NCI-H1092 (cell line): ENCODE measurements around the gene BCOR.

ENCODE experiments used
- DNase-seq: peaks from one replicate; lab custom pipeline; 2025; lab: John Stamatoyannopoulos, UW

BCOR gene

GRCh38 chrX:40112996-40113395 lies 15.2 kb upstream of the BCOR start:
- no peak for DNase-seq

- DNase-seq = no peak
Measured at GRCh38 chrX:40111868-40112267, 14.1 kb upstream of the BCOR start.

- DNase-seq = peak; percentile 51
Measured at GRCh38 chrX:40109288-40110008, 11.7 kb upstream of the BCOR start.

GRCh38 chrX:40108959-40109287 lies 11.2 kb upstream of the BCOR start:
- DNase-seq = peak; percentile 67

GRCh38 chrX:40108162-40108958 lies 10.6 kb upstream of the BCOR start:
- DNase-seq = peak; percentile 66

- peak; percentile 70 for DNase-seq
Measured at GRCh38 chrX:40107291-40108161, 9.8 kb upstream of the BCOR start.

GRCh38 chrX:40106676-40107290 lies 9.0 kb upstream of the BCOR start:
- DNase-seq = no peak

GRCh38 chrX:40105835-40106675 lies 8.3 kb upstream of the BCOR start:
- DNase-seq = peak; percentile 82

- no peak for DNase-seq
Measured at GRCh38 chrX:40104985-40105834, 7.5 kb upstream of the BCOR start.

GRCh38 chrX:40104630-40104984 lies 6.8 kb upstream of the BCOR start:
- no peak for DNase-seq

- DNase-seq = no peak
Measured at GRCh38 chrX:40103565-40104323, 6.0 kb upstream of the BCOR start.

- DNase-seq = no peak
Measured at GRCh38 chrX:40102393-40103381, 4.9 kb upstream of the BCOR start.

GRCh38 chrX:40101430-40101802 lies 3.7 kb upstream of the BCOR start:
- no peak for DNase-seq

- DNase-seq = no peak
Measured at GRCh38 chrX:40100537-40101429, 3.0 kb upstream of the BCOR start.

GRCh38 chrX:40100141-40100536 lies 2.4 kb upstream of the BCOR start:
- no peak for DNase-seq

GRCh38 chrX:40099055-40099958 lies 1.5 kb upstream of the BCOR start:
- peak; percentile 66 for DNase-seq
